Measurements from ENCODE around the gene FCSK.

FCSK gene

GRCh38 chr16:70480127-70481105 lies 26.0 kb downstream of the FCSK start:
- no peak for ATAC-seq

GRCh38 chr16:70481929-70482536 lies 27.6 kb downstream of the FCSK start:
- ATAC-seq, result no peak

DNA sequence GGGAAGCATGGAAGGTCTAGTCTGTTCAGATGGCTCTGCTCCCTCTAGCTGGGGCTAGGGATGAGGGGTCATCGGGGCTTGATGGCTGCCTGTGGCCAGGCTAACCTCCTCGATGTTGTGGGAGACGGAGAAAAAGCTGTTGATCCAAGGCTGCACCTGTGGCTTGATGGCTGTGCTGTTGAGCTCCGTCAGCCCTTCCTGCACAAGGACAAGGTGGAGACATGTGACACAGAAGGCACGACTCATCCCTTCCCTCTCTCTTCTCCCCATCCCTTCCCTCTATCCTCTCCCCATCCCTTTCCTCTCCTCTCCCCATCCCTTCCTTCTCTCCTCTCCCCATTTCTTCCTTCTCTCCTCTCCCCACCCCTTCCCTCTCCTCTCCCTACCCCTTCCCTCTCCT lies 28.2 kb downstream of the FCSK start:
- ATAC-seq, result no peak

DNA sequence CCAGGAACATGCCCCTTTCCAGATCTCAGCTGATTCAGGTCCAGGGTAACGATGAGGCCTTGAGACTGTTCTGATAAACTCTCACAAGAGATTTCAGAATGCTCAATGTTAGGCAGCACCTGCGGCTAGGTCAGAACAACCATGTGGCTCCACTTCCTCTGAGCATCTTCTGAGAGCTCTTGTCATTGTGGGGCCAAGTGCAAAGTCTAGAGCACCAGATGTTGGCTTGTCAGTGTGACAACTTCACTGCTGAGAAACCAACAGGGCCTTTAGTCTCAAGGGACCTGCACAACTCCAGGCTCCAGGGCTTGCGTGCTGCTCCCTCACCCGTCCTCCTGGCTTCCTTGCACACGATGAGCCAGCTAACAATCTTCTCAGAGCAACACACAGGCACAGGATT lies 29.0 kb downstream of the FCSK start:
- no peak for ATAC-seq

- no peak for ATAC-seq
Observed at GRCh38 chr16:70484867-70485266, 30.5 kb downstream of the FCSK start.

DNA sequence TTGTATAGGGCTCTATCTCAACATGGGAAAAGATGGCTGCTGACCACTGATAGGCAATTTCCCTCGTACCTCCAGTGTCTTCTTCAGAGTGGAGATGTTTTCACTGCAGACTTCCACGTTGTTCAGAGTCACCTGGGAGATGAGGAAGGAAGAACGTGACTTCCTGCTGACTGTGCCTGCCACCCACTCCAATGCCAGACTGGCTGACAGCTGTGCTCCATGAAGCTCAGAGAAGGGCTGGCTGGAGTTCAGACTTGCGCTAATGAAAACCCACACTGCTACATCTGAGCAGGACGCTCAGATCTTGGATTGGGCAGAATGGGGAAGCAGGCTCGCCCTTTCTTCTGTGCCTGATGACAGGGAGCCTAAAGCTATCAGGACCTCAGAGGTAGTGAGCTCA lies 35.9 kb downstream of the FCSK start:
- no peak for ATAC-seq

- no peak for ATAC-seq
Observed at GRCh38 chr16:70493802-70494201, 39.4 kb downstream of the FCSK start.

DNA sequence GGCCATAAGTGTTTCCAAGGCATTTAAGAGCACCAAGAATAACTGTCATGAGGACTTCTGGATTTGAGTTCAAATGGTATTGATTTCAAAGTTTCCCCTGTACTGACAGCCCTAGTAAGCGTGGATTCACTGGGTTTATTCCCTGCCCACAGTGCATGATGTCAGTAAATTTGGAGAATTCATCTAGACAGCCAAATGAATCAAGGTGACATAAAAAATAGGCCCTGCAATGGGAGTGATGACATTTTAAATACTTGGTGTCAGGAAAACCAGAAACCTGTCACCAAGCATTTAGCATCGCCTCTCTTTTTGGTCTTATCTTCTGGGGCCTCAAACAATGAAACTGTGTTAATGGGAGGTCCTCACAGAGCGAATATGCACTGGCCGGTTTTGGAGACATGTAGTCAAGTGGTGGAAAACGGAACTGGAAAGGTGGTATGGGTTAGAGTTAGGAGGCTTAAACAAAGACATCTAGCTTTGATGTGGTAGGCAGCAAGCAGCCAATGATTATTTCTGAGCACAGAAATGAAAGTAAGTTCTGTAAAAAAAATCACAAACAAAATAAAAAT lies 39.9 kb downstream of the FCSK start:
- no peak for ATAC-seq

- no peak for ATAC-seq
Observed at GRCh38 chr16:70494777-70495176, 40.4 kb downstream of the FCSK start.

DNA sequence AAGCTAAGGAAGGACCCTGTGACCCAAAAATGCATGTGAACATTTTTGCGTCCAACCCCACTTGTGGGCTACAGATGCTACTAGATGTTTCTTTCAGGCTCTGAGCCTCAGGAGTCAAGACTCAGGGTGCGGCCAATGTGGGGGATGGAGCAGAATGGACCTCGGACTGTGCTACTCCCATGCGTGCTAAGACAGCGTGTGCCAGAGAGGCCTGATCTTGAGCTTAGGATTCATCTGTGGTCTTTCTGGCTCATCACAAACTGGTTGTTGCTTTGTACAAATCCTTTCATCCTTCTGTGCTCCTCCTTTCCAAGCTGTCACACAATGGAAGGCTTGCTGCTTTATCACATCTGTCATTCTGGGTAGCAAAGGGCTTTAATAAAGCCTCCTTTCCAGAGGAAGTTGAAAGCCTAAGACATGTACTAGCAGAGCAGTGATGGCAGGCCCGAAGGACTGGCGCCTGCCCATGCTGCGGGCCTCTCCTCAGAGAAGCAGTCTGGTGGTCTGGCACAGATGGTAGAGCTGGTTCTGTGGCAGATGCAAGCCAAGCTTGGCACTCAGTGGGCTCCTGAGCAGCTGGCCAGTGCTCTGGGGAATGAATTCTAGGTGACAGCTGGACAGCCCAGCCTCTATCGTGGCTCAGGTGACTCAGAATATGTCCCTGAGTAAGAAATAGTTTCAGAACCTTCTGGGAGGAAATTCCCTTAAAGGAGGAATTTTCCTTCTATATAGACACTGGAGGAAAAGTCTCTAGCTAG lies 41.2 kb downstream of the FCSK start:
- ATAC-seq, result no peak

GRCh38 chr16:70496513-70496912 lies 42.1 kb downstream of the FCSK start:
- peak in 1 of 2 donors; percentile 65 for ATAC-seq

- no peak for ATAC-seq
Observed at GRCh38 chr16:70508752-70509151, 54.4 kb downstream of the FCSK start.

DNA sequence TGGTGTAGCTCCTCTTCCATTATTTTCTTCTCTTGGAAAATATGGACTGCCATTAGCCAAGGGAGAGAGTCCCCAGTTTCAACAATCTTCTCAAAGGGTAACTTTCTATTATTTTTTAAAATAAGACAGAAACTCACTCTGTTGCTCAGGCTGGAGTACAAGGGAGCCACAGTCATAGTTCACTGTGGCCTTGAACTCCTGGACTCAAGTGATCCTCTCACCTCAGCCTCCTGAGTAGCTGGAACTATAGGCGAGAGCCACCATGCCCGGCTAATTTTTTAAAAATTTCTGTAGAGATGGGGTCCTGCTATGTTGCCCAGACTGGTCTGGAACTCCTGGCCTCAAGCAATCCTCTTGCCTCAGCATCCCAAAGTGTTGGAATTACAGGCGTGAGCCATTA lies 55.8 kb downstream of the FCSK start:
- no peak for ATAC-seq

DNA sequence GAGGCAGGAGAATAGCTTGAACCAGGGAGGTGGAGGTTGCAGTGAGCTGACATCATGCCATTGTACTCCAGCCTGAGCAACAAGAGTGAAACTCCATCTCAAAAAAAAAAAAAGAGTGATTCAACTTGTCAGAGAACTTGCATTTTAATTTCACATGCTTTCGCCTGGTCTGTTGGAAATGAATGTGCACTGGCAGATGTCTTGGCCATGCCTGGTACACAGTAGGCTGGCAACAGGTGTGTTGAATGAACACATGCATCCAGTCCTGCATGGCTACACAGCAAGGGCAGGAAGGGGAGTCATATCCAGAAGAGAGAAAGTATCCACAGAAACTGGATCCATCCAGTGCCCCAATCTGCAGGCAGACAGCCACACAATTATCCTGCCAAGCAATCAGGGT lies 57.4 kb downstream of the FCSK start:
- ATAC-seq, result no peak

- ATAC-seq, result no peak
Observed at GRCh38 chr16:70512456-70512855, 58.1 kb downstream of the FCSK start.

- peak; percentile 60 to 72 for ATAC-seq
Observed at GRCh38 chr16:70520612-70521297, 66.4 kb downstream of the FCSK start.

- ATAC-seq, result no peak
Observed at GRCh38 chr16:70522216-70523075, 68.1 kb downstream of the FCSK start.

GRCh38 chr16:70523076-70523742 lies 68.8 kb downstream of the FCSK start, which contains the start of gene COG4:
TSS of gene COG4 (minus strand) at chr16:70523554. CDS start at chr16:70523543, 11 bp downstream.
- peak; percentile 60 to 70 for ATAC-seq

DNA sequence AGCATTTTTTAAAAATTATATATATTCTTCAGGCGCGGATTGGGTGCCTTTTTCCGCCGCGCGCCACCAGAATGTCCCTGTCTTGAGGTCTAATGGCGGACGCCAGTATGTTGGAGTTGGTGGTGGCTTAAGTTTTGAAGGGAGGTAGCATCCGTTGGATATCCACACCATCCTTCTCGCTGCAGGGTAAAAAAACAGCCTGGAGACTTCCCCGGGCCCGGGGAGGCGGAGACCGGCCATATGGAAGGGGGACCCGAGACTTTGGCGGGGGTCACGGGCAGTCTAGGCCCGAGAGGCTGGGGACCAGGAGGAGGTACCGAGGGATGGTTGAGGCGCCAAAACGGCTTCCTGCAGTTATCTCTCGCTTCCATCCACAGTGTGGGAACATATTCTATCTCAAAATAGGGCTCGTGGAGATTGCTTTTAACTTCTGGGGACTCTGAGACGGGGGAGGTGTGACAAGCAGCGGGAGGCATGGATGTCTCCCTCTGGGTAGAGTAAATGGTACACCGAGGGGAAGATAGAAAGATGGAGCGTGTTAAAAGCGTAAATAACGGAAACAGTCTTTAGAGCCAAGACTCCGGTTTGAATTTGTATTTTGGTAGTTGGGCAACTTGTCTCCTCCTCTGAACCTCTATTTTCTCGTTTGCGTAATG lies 69.5 kb downstream of the FCSK start, which contains the start of gene SF3B3:
TSS of gene SF3B3 (plus strand) at position 74 of the 656 bp plus-strand sequence. CDS start 2,841 bp downstream, outside the sequence.
- ATAC-seq, result peak; percentile 55 to 61

DNA sequence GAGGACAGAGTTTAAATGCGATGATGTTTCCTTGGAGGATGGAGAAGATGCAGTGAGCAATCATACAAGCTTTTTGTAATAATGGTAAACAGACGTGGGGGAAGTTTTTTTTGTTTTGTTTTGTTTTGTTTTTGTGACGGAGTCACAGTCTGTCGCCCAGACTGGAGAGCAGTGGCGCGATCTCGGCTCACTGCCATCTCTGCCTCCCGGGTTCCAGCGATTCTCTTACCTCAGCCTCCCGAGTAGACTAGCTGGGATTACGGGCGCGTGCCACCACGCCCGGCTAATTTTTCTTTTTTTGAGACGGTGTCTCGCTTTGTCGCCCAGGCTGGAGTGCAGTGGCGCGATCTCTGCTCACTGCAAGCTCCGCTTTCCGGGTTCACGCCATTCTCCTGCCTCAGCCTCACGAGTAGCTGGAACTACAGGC lies 70.0 kb downstream of the FCSK start:
- peak in 1 of 2 donors; percentile 6 for ATAC-seq
